A673 (cell line): ENCODE results near the gene TTL.

Source experiments
- EZH2 ChIP-seq: fragments of 200-600 bp; sonication (generic); IDR thresholded peaks from 2 replicates; pipeline ENCODE4 v1.6.1; 2017; ENCODE audit warnings: borderline replicate concordance, low read depth, mild to moderate bottlenecking, mixed read lengths, antibody characterized with exemption, low read length; ENCODE audit not compliant: poor library complexity, severe bottlenecking
- TF ChIP-seq, protein P1 (sequence below): fragments of 300-800, 200-600 bp; sonication (generic); conservative IDR thresholded peaks from 2 replicates; pipeline ENCODE4 v1.5.1; 2017; ENCODE audit warnings: low read depth, mild to moderate bottlenecking, antibody characterized with exemption, low read length, moderate library complexity, mixed read lengths

DNA sequence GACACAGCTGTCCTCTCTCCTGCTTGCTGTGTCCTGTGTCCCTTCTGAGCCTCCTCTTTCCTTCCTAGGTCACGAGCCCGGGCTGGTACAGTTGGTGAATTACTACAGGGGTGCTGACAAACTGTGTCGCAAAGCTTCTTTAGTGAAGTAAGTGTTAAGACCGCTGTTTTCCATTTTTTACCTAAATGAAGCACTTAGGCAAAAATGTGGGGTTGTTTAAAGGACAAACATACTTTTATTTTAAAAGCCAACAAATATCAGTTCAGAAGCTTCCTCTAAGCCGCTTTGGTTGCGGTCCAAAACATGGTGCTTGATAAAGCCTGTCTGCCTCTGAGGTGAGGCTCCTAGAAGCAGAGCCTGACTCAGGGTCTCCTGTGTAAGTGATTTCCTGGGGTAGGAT is 3.9 kb downstream of the TTL start:
- TF ChIP-seq, protein P1, sequence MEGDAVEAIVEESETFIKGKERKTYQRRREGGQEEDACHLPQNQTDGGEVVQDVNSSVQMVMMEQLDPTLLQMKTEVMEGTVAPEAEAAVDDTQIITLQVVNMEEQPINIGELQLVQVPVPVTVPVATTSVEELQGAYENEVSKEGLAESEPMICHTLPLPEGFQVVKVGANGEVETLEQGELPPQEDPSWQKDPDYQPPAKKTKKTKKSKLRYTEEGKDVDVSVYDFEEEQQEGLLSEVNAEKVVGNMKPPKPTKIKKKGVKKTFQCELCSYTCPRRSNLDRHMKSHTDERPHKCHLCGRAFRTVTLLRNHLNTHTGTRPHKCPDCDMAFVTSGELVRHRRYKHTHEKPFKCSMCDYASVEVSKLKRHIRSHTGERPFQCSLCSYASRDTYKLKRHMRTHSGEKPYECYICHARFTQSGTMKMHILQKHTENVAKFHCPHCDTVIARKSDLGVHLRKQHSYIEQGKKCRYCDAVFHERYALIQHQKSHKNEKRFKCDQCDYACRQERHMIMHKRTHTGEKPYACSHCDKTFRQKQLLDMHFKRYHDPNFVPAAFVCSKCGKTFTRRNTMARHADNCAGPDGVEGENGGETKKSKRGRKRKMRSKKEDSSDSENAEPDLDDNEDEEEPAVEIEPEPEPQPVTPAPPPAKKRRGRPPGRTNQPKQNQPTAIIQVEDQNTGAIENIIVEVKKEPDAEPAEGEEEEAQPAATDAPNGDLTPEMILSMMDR, result no peak
- TF ChIP-seq EZH2, result no peak
